Neural cell (in vitro differentiated cells): ENCODE measurements around the gene EXOSC3. TPM values are rescaled to one million over a fixed set of nuclear protein-coding genes. Genes with fewer than 3 reads are reported as not detected.

ENCODE experiments used
- H2AFZ ChIP-seq: fragments of 200-600, 300-800 bp; sonication (generic), shearing (Covaris generic); 2 replicates; pipeline ENCODE4 v1.6.0; 2014; ENCODE audit warnings: low read depth, mild to moderate bottlenecking, antibody characterized with exemption, low read length, moderate library complexity
- H3F3A ChIP-seq: fragments of 200-600 bp; shearing (Covaris generic); 2 replicates; pipeline ENCODE4 v1.6.1; 2016; ENCODE audit warnings: mild to moderate bottlenecking, moderate library complexity, mixed read lengths, antibody characterized with exemption, low read length; ENCODE audit not compliant: insufficient read depth, poor library complexity, severe bottlenecking
- H3K27ac ChIP-seq: fragments of 200-600, 300-800 bp; sonication (generic), shearing (Covaris generic); 2 replicates; pipeline ENCODE4 v1.5.1; 2014; ENCODE audit warnings: mild to moderate bottlenecking, low read length, moderate library complexity
- H3K27me3 ChIP-seq: fragments of 300-800, 200-600 bp; sonication (generic), shearing (Covaris generic); 2 replicates; pipeline ENCODE4 v1.6.0; 2014; ENCODE audit warnings: mild to moderate bottlenecking, low read depth, low read length, moderate library complexity; ENCODE audit not compliant: insufficient read depth
- H3K36me3 ChIP-seq: fragments of 300-800, 200-600 bp; sonication (generic), shearing (Covaris generic); 2 replicates; pipeline ENCODE4 v1.5.1; 2014; ENCODE audit warnings: mild to moderate bottlenecking, antibody characterized with exemption, low read length, moderate library complexity; ENCODE audit not compliant: insufficient read depth
- H3K4me2 ChIP-seq: fragments of 300-800, 200-600 bp; sonication (generic), shearing (Covaris generic); 2 replicates; pipeline ENCODE4 v1.6.0; 2014; ENCODE audit warnings: mild to moderate bottlenecking, low read length
- H3K4me3 ChIP-seq: fragments of 300-800, 200-600 bp; sonication (generic), shearing (Covaris generic); 2 replicates; pipeline ENCODE4 v1.5.1; 2014; ENCODE audit warnings: mild to moderate bottlenecking, low read length, moderate library complexity
- H3K79me2 ChIP-seq: fragments of 200-600 bp; shearing (Covaris generic); replicated peaks from 2 replicates; pipeline ENCODE4 v1.6.0; 2014; ENCODE audit warnings: mild to moderate bottlenecking, low read length, moderate library complexity; ENCODE audit not compliant: insufficient read depth
- H3K9ac ChIP-seq: fragments of 300-800, 200-600 bp; sonication (generic), shearing (Covaris generic); 2 replicates; pipeline ENCODE4 v1.6.1; 2016; ENCODE audit warnings: mild to moderate bottlenecking, low read length, mixed read lengths
- H3K9me2 ChIP-seq: fragments of 200-600 bp; shearing (Covaris generic); 2 replicates; pipeline ENCODE4 v1.6.1; 2016; ENCODE audit warnings: mild to moderate bottlenecking, low read length, mixed read lengths; ENCODE audit not compliant: insufficient read depth
- H3K9me3 ChIP-seq: fragments of 200-600, 300-800 bp; sonication (generic), shearing (Covaris generic); 2 replicates; pipeline ENCODE4 v1.6.1; 2016; ENCODE audit warnings: mild to moderate bottlenecking, mixed run types, low read length, moderate library complexity, mixed read lengths
- H4K20me1 ChIP-seq: fragments of 200-600 bp; shearing (Covaris generic); 2 replicates; pipeline ENCODE4 v1.6.1; 2016; ENCODE audit warnings: mild to moderate bottlenecking, mixed run types; ENCODE audit not compliant: insufficient read depth
- EP300 ChIP-seq: fragments of 450-650 bp; conservative IDR thresholded peaks from 2 replicates; pipeline ENCODE4 v1.6.1; 2014; ENCODE audit warnings: antibody characterized with exemption, mild to moderate bottlenecking, moderate library complexity; ENCODE audit not compliant: poor library complexity, severe bottlenecking
- EZH2 ChIP-seq: fragments of 200-600, 300-800 bp; shearing (Covaris generic), sonication (generic); IDR thresholded peaks from 2 replicates; pipeline ENCODE4 v1.6.1; 2014; ENCODE audit warnings: antibody characterized with exemption, low read length, borderline replicate concordance, mild to moderate bottlenecking; ENCODE audit not compliant: insufficient read depth, poor library complexity, severe bottlenecking
- MXI1 ChIP-seq: fragments of 450-650 bp; conservative IDR thresholded peaks from 2 replicates; pipeline ENCODE4 v1.6.1; 2014; ENCODE audit warnings: antibody characterized with exemption, mild to moderate bottlenecking; ENCODE audit not compliant: poor library complexity, severe bottlenecking
- POLR2AphosphoS5 ChIP-seq: IDR thresholded peaks from 2 replicates; pipeline ENCODE4 v1.6.1; 2012
- RAD21 ChIP-seq: fragments of 450-650 bp; conservative IDR thresholded peaks from 2 replicates; pipeline ENCODE4 v1.6.1; 2014; ENCODE audit warnings: antibody characterized with exemption, mild to moderate bottlenecking, moderate library complexity
- SMC3 ChIP-seq: fragments of 450-650 bp; conservative IDR thresholded peaks from 2 replicates; pipeline ENCODE4 v1.6.1; 2014; ENCODE audit warnings: antibody characterized with exemption, mild to moderate bottlenecking, moderate library complexity; ENCODE audit not compliant: poor library complexity
- TAF1 ChIP-seq: IDR thresholded peaks from 2 replicates; pipeline ENCODE4 v1.6.1; 2012; ENCODE audit warnings: low read depth
- polyA plus RNA-seq: library from polyadenylated mRNA; depleted of rRNA; stranded (reverse); fragments of >200 nt; gene quantifications from 2 replicates; pipeline ENCODE4 v1.2.3, GENCODE V29; 2014
- TF ChIP-seq, protein P1 (sequence below): IDR thresholded peaks from 2 replicates; pipeline ENCODE4 v1.6.1; 2012; ENCODE audit warnings: borderline replicate concordance
- TF ChIP-seq, protein P2 (sequence below): fragments of 450-650 bp; IDR thresholded peaks from 2 replicates; pipeline ENCODE4 v1.5.1; 2014; ENCODE audit warnings: antibody characterized with exemption, mild to moderate bottlenecking, moderate library complexity; ENCODE audit not compliant: poor library complexity, severe bottlenecking

Gene EXOSC3
- polyA plus RNA-seq, 1 donor from 2014 or later: 46.4 TPM

DNA sequence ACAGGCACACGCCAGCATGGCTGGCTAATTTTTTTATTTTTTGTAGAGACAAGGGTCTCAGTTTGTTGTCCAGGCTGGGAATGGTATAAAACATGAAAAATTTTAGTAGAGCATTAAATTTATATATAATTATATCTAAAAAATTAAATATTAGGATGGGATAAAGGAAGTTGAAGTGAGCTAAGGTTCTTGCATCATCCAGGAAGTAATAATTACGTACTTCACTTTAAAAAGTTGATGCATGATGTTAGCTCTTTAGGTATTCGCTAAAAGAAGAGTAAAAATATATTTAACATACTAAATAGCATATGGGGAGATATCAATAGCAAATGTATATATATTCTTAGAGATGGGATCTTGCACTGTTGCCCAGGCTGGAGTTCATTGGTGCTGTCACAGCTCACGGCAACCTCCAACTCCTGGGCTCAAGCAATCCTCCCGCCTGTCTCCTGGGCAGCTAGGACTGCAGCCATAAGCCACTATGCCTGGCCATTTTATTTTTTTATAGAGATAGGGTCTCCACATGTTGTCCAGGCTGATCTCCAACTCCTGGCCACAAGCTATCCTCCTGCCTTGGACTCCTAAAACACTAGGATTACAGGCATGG lies 28.0 kb upstream of the EXOSC3 start:
- Histone ChIP-seq H3K36me3 (no peaks in the 10 kb centered on the region), H2AFZ (no peak overlapping the region), H3K79me2 (peaks cover 19% of the 10 kb centered on the region), H3K9me3 (no peaks in the 10 kb centered on the region), H3K9me2 (no peaks in the 10 kb centered on the region), H3K4me3 (no peak overlapping the region), H3K27ac (no peak overlapping the region), H4K20me1 (no peaks in the 10 kb centered on the region), H3K4me2 (no peak overlapping the region), H3K27me3 (no peaks in the 10 kb centered on the region), H3F3A (no peaks in the 10 kb centered on the region), H3K9ac (no peak overlapping the region)
- TF ChIP-seq, protein P1, sequence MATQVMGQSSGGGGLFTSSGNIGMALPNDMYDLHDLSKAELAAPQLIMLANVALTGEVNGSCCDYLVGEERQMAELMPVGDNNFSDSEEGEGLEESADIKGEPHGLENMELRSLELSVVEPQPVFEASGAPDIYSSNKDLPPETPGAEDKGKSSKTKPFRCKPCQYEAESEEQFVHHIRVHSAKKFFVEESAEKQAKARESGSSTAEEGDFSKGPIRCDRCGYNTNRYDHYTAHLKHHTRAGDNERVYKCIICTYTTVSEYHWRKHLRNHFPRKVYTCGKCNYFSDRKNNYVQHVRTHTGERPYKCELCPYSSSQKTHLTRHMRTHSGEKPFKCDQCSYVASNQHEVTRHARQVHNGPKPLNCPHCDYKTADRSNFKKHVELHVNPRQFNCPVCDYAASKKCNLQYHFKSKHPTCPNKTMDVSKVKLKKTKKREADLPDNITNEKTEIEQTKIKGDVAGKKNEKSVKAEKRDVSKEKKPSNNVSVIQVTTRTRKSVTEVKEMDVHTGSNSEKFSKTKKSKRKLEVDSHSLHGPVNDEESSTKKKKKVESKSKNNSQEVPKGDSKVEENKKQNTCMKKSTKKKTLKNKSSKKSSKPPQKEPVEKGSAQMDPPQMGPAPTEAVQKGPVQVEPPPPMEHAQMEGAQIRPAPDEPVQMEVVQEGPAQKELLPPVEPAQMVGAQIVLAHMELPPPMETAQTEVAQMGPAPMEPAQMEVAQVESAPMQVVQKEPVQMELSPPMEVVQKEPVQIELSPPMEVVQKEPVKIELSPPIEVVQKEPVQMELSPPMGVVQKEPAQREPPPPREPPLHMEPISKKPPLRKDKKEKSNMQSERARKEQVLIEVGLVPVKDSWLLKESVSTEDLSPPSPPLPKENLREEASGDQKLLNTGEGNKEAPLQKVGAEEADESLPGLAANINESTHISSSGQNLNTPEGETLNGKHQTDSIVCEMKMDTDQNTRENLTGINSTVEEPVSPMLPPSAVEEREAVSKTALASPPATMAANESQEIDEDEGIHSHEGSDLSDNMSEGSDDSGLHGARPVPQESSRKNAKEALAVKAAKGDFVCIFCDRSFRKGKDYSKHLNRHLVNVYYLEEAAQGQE: no peak
- TF ChIP-seq TAF1: no peak
- TF ChIP-seq, protein P2, sequence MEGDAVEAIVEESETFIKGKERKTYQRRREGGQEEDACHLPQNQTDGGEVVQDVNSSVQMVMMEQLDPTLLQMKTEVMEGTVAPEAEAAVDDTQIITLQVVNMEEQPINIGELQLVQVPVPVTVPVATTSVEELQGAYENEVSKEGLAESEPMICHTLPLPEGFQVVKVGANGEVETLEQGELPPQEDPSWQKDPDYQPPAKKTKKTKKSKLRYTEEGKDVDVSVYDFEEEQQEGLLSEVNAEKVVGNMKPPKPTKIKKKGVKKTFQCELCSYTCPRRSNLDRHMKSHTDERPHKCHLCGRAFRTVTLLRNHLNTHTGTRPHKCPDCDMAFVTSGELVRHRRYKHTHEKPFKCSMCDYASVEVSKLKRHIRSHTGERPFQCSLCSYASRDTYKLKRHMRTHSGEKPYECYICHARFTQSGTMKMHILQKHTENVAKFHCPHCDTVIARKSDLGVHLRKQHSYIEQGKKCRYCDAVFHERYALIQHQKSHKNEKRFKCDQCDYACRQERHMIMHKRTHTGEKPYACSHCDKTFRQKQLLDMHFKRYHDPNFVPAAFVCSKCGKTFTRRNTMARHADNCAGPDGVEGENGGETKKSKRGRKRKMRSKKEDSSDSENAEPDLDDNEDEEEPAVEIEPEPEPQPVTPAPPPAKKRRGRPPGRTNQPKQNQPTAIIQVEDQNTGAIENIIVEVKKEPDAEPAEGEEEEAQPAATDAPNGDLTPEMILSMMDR: no peak
- TF ChIP-seq MXI1: no peak
- no peak for TF ChIP-seq RAD21
- no peak for TF ChIP-seq EZH2
- no peak for TF ChIP-seq POLR2AphosphoS5
- TF ChIP-seq EP300: no peak
- no peak for TF ChIP-seq SMC3

- Histone ChIP-seq H4K20me1 (no peaks in the 10 kb centered on the region), H3K9ac (no peak overlapping the region), H2AFZ (no peak overlapping the region)
Measured at GRCh38 chr9:37811906-37812476, 27.1 kb upstream of the EXOSC3 start.

More at GRCh38 chr9:37811906-37812476, 27.1 kb upstream of the EXOSC3 start:
- Histone ChIP-seq H3K9me2 (no peaks in the 10 kb centered on the region), H3K4me3 (no peak overlapping the region), H3K27ac (no peak overlapping the region), H3K36me3 (no peaks in the 10 kb centered on the region), H3F3A (no peaks in the 10 kb centered on the region), H3K79me2 (peaks cover 21% of the 10 kb centered on the region), H3K27me3 (no peaks in the 10 kb centered on the region), H3K9me3 (no peaks in the 10 kb centered on the region), H3K4me2 (no peak overlapping the region)
- TF ChIP-seq EP300 (no peak), SMC3 (no peak), EZH2 (no peak), TAF1 (no peak), MXI1 (no peak), POLR2AphosphoS5 (no peak), RAD21 (no peak)
- TF ChIP-seq, protein P2: no peak
- TF ChIP-seq, protein P1: no peak
